ENCODE data around the gene SSH2.
"Not testable (repeated sequence)": the region's sequence is repeated elsewhere in the genome, so short reads cannot be mapped to it uniquely, and the experiment has no call there.

SSH2 gene

GRCh38 chr17:29732613-29733012, 197.4 kb downstream of the SSH2 start:
- DNase-seq (ENCODE audit: low read depth), result no peak

- DNase-seq (ENCODE audit: low read depth), result no peak
These were observed 197.8 kb downstream of the SSH2 start for GRCh38 chr17:29732209-29732608.

- DNase-seq (ENCODE audit: low read depth), result no peak
These were observed 198.5 kb downstream of the SSH2 start for GRCh38 chr17:29731589-29731929.

- DNase-seq (ENCODE audit: low read depth), result no peak
These were observed 201.5 kb downstream of the SSH2 start for GRCh38 chr17:29728490-29728889.

- peak; percentile 70 for DNase-seq (ENCODE audit: low read depth)
These were observed 203.2 kb downstream of the SSH2 start for GRCh38 chr17:29726715-29727252.

- DNase-seq (ENCODE audit: low read depth), result not testable (repeated sequence)
These were observed 204.6 kb downstream of the SSH2 start for GRCh38 chr17:29725408-29725807.

- DNase-seq (ENCODE audit: low read depth), result no peak
These were observed 206.6 kb downstream of the SSH2 start for GRCh38 chr17:29723278-29724047.

- no peak for DNase-seq (ENCODE audit: low read depth)
These were observed 207.4 kb downstream of the SSH2 start for GRCh38 chr17:29722411-29723198.

- no peak for DNase-seq (ENCODE audit: low read depth)
These were observed 209.5 kb downstream of the SSH2 start for GRCh38 chr17:29720551-29720950.

GRCh38 chr17:29719469-29719868, 210.6 kb downstream of the SSH2 start:
- no peak for DNase-seq (ENCODE audit: low read depth)

GRCh38 chr17:29718446-29719039, 211.5 kb downstream of the SSH2 start:
- no peak for DNase-seq (ENCODE audit: low read depth)

- no peak for DNase-seq (ENCODE audit: low read depth)
These were observed 212.2 kb downstream of the SSH2 start for GRCh38 chr17:29717817-29718216.

- DNase-seq (ENCODE audit: low read depth), result no peak
These were observed 213.5 kb downstream of the SSH2 start for GRCh38 chr17:29716566-29716965.

- no peak for DNase-seq (ENCODE audit: low read depth)
These were observed 214.3 kb downstream of the SSH2 start for GRCh38 chr17:29715680-29716079.

- DNase-seq (ENCODE audit: low read depth), result no peak
These were observed 215.9 kb downstream of the SSH2 start for GRCh38 chr17:29714146-29714545.

GRCh38 chr17:29713626-29714025, 216.4 kb downstream of the SSH2 start:
- no peak for DNase-seq (ENCODE audit: low read depth)

GRCh38 chr17:29711588-29712385, 218.2 kb downstream of the SSH2 start:
- DNase-seq (ENCODE audit: low read depth), result no peak

GRCh38 chr17:29710891-29711418, 219.1 kb downstream of the SSH2 start:
- no peak for DNase-seq (ENCODE audit: low read depth)

GRCh38 chr17:29710520-29710884, 219.5 kb downstream of the SSH2 start:
- DNase-seq (ENCODE audit: low read depth), result no peak

- DNase-seq (ENCODE audit: low read depth), result no peak
These were observed 220.0 kb downstream of the SSH2 start for GRCh38 chr17:29709866-29710519.

GRCh38 chr17:29707212-29707571, 222.8 kb downstream of the SSH2 start:
- DNase-seq (ENCODE audit: low read depth), result no peak
